ENCODE data around the gene WDR81. TPM values are rescaled to one million over a fixed set of nuclear protein-coding genes. Genes with fewer than 3 reads are reported as not detected.

The WDR81 gene
- total and polyA plus RNA-seq, 2 donors (not counting 1 experiment from before 2014, with no cell fraction given), result 52.7 to 102 TPM

DNA sequence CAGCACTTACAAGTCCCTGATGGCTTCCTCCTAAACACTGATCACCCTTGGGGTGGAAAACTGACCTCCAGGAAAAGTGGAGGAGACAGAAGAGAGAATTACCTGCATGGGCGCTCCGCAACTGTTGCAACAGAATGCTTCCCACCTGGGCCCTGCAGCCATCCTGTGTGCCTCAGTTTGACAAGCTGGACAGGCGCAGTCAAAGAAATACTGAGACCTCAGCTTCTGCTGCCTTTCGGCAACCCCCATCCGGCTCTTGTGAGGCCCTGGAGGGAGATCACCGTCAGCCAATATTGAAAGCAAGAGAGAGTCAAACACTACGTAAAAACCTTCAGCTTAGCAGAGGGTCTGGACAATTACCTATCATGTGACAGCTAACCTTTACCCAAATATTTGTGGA, 62.2 kb downstream of the WDR81 start:
- POLR2A ChIA-PET, result no interaction called here
- Histone ChIP-seq H3K9me3 (ENCODE audit: control extremely low read depth in 1 of 3, control insufficient read depth in 2 of 3, insufficient read depth in 1 of 3, low read length in 2 of 3) (no peaks in the 10 kb centered on the region), H3K4me1 (ENCODE audit: control insufficient read depth in 2 of 2, insufficient read depth in 2 of 2, low read length in 2 of 2) (peaks cover 26 to 28% of the 10 kb centered on the region in 2 donors), H3K79me2 (ENCODE audit: control insufficient read depth, insufficient read depth, low read length) (no peaks in the 10 kb centered on the region), H2AFZ (ENCODE audit: insufficient read depth, low read depth, low read length, poor library complexity, severe bottlenecking) (no peak overlapping the region), H3K4me3 (ENCODE audit: control extremely low read depth in 1 of 5, extremely low read depth in 1 of 5, insufficient read depth in 1 of 5, low read depth in 2 of 5, low read length in 4 of 5) (no peak overlapping the region), H3K27me3 (replicated peaks in 1 of 4; ENCODE audit: control extremely low read depth in 1 of 4, control insufficient read depth in 3 of 4, insufficient read depth in 4 of 4, low read length in 3 of 4) (no peaks in the 10 kb centered on the region), H3K9ac (ENCODE audit: low read length) (no peak overlapping the region), H3K4me2 (replicated peaks; ENCODE audit: low read depth, low read length, poor library complexity, severe bottlenecking) (no peak overlapping the region), H4K20me1 (ENCODE audit: control insufficient read depth, insufficient read depth, low read length, poor library complexity, severe bottlenecking) (no peaks in the 10 kb centered on the region), H3K36me3 (replicated peaks in 1 of 2; ENCODE audit: control extremely low read depth in 1 of 2, control insufficient read depth in 1 of 2, extremely low read depth in 1 of 2, insufficient read depth in 2 of 2, low read length in 1 of 2) (peaks cover 7 to 25% of the 10 kb centered on the region in 2 experiments), H3K27ac (ENCODE audit: low read length in 2 of 2) (no peak overlapping the region)
- ATAC-seq (ENCODE audit: low read depth) (no peak), DNase-seq (no peak)
- no peaks in the 10 kb centered on the region for H3K27me3 Mint-ChIP-seq
- no peak overlapping the region for H3K4me3 Mint-ChIP-seq
- no peaks in the 10 kb centered on the region for H3K9me3 Mint-ChIP-seq (ENCODE audit: insufficient read depth)
- H3K27ac Mint-ChIP-seq, result no peak overlapping the region
- WGBS (ENCODE audit: insufficient coverage), result over 99% methylated on average over 7 of the region's 7 CpGs
- CTCF ChIA-PET, result interaction anchor here (0.6 to 8.3 kb wide), 6 partner anchors 14 to 118 kb away, joined by 3 to 397 read pairs (median 4); partner anchors contain the start of gene WDR81
- intact Hi-C loops (cut with micrococcal nuclease), result no loop called here
- peaks cover 28% of the 10 kb centered on the region for H3K4me1 Mint-ChIP-seq
- no peak for TF ChIP-seq EZH2 (IDR thresholded peaks at IDR 0.05; ENCODE audit: borderline replicate concordance, insufficient read depth, low read depth, low read length, poor library complexity, severe bottlenecking)
- TF ChIP-seq, protein P1, sequence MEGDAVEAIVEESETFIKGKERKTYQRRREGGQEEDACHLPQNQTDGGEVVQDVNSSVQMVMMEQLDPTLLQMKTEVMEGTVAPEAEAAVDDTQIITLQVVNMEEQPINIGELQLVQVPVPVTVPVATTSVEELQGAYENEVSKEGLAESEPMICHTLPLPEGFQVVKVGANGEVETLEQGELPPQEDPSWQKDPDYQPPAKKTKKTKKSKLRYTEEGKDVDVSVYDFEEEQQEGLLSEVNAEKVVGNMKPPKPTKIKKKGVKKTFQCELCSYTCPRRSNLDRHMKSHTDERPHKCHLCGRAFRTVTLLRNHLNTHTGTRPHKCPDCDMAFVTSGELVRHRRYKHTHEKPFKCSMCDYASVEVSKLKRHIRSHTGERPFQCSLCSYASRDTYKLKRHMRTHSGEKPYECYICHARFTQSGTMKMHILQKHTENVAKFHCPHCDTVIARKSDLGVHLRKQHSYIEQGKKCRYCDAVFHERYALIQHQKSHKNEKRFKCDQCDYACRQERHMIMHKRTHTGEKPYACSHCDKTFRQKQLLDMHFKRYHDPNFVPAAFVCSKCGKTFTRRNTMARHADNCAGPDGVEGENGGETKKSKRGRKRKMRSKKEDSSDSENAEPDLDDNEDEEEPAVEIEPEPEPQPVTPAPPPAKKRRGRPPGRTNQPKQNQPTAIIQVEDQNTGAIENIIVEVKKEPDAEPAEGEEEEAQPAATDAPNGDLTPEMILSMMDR (IDR thresholded peaks at IDR 0.05), result no peak

DNA sequence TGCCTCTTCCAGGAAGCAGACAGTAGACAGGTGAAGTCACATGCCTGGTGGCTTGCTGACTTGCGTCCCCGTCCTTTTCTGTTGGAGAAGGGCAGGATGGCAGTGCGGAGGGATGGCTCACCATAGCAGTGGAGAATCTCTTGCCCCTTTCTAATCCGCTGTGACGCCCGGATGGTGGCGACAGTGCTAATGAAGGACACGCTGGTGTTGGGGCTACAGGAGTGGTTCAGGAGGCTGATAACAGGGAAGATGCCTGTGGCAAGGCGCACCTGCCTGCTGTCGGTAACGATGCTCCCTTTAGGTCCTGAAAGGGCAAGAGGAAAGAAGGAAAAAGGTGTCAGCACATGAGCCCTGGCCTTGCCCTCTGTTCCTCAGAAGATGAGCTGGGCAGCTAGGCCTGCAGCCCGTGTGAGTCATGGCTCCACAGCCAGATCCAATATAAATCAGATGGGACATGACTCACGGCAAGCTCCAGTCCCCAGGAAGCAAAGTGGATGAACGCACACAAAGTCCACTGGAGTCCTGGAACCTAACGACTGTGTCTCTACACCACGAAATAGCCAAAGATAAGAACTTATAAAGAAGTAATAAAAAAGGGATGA, 62.9 kb downstream of the WDR81 start:
- ChIA-PET POLR2A (no interaction called here), CTCF (interaction anchor here (1.0 to 8.3 kb wide), 6 partner anchors 14 to 118 kb away, joined by 3 to 397 read pairs (median 4); partner anchors contain the start of gene WDR81)
- H3K27me3 Mint-ChIP-seq, result no peaks in the 10 kb centered on the region
- no peaks in the 10 kb centered on the region for H3K79me2 ChIP-seq (ENCODE audit: control insufficient read depth, insufficient read depth, low read length)
- TF ChIP-seq, protein P1 (IDR thresholded peaks at IDR 0.05), result no peak
- TF ChIP-seq EZH2 (IDR thresholded peaks at IDR 0.05; ENCODE audit: borderline replicate concordance, insufficient read depth, low read depth, low read length, poor library complexity, severe bottlenecking), result no peak
- no peak overlapping the region for H3K4me2 ChIP-seq (replicated peaks; ENCODE audit: low read depth, low read length, poor library complexity, severe bottlenecking)
- no peak overlapping the region for H3K4me3 ChIP-seq (ENCODE audit: control extremely low read depth in 1 of 5, extremely low read depth in 1 of 5, insufficient read depth in 1 of 5, low read depth in 2 of 5, low read length in 4 of 5)
- H3K27me3 ChIP-seq (replicated peaks in 1 of 4; ENCODE audit: control extremely low read depth in 1 of 4, control insufficient read depth in 3 of 4, insufficient read depth in 4 of 4, low read length in 3 of 4), result no peaks in the 10 kb centered on the region
- ATAC-seq (ENCODE audit: low read depth) (no peak), DNase-seq (no peak)
- H4K20me1 ChIP-seq (ENCODE audit: control insufficient read depth, insufficient read depth, low read length, poor library complexity, severe bottlenecking), result no peaks in the 10 kb centered on the region
- no peak overlapping the region for H3K9ac ChIP-seq (ENCODE audit: low read length)
- H3K36me3 ChIP-seq (replicated peaks in 1 of 2; ENCODE audit: control extremely low read depth in 1 of 2, control insufficient read depth in 1 of 2, extremely low read depth in 1 of 2, insufficient read depth in 2 of 2, low read length in 1 of 2), result peaks cover 7 to 23% of the 10 kb centered on the region in 2 experiments
- no peaks in the 10 kb centered on the region for H3K9me3 Mint-ChIP-seq (ENCODE audit: insufficient read depth)
- H3K27ac Mint-ChIP-seq, result no peak overlapping the region
- H3K4me3 Mint-ChIP-seq, result no peak overlapping the region
- no peaks in the 10 kb centered on the region for H3K9me3 ChIP-seq (ENCODE audit: control extremely low read depth in 1 of 3, control insufficient read depth in 2 of 3, insufficient read depth in 1 of 3, low read length in 2 of 3)
- WGBS (ENCODE audit: insufficient coverage), result 89% methylated on average over 12 of the region's 16 CpGs
- H3K4me1 ChIP-seq (ENCODE audit: control insufficient read depth in 2 of 2, insufficient read depth in 2 of 2, low read length in 2 of 2), result peaks cover 19 to 21% of the 10 kb centered on the region in 2 donors
- H2AFZ ChIP-seq (ENCODE audit: insufficient read depth, low read depth, low read length, poor library complexity, severe bottlenecking), result no peak overlapping the region
- intact Hi-C loops (cut with micrococcal nuclease), result no loop called here
- H3K27ac ChIP-seq (ENCODE audit: low read length in 2 of 2), result no peak overlapping the region
- H3K4me1 Mint-ChIP-seq, result peaks cover 21% of the 10 kb centered on the region
